Mesenchymal stem cell (in vitro differentiated cells and primary cell): ENCODE results near the gene ZNF727.
"Not testable (repeated sequence)": the region's sequence is repeated elsewhere in the genome, so short reads cannot be mapped to it uniquely, and the experiment has no call there.

Experiments used
- DNase-seq: peaks from one replicate; pipeline ENCODE4 v3.0.0-alpha.2; 2013
- H2AFZ ChIP-seq: one replicate; pipeline ENCODE4 v1.6.1; 2013; ENCODE audit warnings: low read depth, mild to moderate bottlenecking, control low read depth, inconsistent platforms, low read length, moderate library complexity
- H2AK5ac ChIP-seq: 2 replicates; pipeline ENCODE4 v1.6.1; 2013; ENCODE audit warnings: low read length, moderate library complexity, mild to moderate bottlenecking, inconsistent platforms; ENCODE audit not compliant: severe bottlenecking
- H2BK120ac ChIP-seq: one replicate; pipeline ENCODE4 v1.6.1; 2013; ENCODE audit warnings: low read depth, mild to moderate bottlenecking, inconsistent platforms, low read length, moderate library complexity
- H2BK12ac ChIP-seq, 2 experiments: one replicate each; pipeline ENCODE4 v1.6.1; 2013; ENCODE audit warnings: inconsistent platforms in 2 of 2, low read length in 2 of 2, mild to moderate bottlenecking in 2 of 2, moderate library complexity in 2 of 2, control low read depth in 1 of 2
- H2BK15ac ChIP-seq: one replicate; pipeline ENCODE4 v1.6.1; 2013; ENCODE audit warnings: mild to moderate bottlenecking, low read depth, inconsistent platforms; ENCODE audit not compliant: poor library complexity, severe bottlenecking
- H2BK5ac ChIP-seq: 2 replicates; pipeline ENCODE4 v1.6.1; 2013; ENCODE audit warnings: low read depth, mild to moderate bottlenecking, low read length, control low read depth, inconsistent platforms; ENCODE audit not compliant: poor library complexity, severe bottlenecking
- H3K14ac ChIP-seq, 2 experiments: one replicate each; pipeline ENCODE4 v1.6.1; 2013; ENCODE audit warnings: inconsistent platforms in 2 of 2, low read length in 2 of 2, control low read depth in 1 of 2, mild to moderate bottlenecking in 1 of 2, moderate library complexity in 1 of 2
- H3K18ac ChIP-seq, 2 experiments: one replicate each; pipeline ENCODE4 v1.6.1; 2013; ENCODE audit warnings: inconsistent platforms in 2 of 2, low read length in 2 of 2, control low read depth in 1 of 2, low read depth in 1 of 2, mild to moderate bottlenecking in 1 of 2
- H3K23ac ChIP-seq, 2 experiments: one replicate each; pipeline ENCODE4 v1.6.1; 2013; ENCODE audit warnings: inconsistent platforms in 2 of 2, low read length in 2 of 2, mild to moderate bottlenecking in 2 of 2, moderate library complexity in 2 of 2, control low read depth in 1 of 2
- H3K27ac ChIP-seq: 2 replicates; pipeline ENCODE4 v1.5.1; 2013; ENCODE audit warnings: mild to moderate bottlenecking, moderate library complexity, low read length, control low read depth, inconsistent platforms; ENCODE audit not compliant: poor library complexity, severe bottlenecking
- H3K27me3 ChIP-seq, 2 experiments: 2 replicates each; pipeline versions ENCODE4 v1.6.1 to v1.7.0; 2013; ENCODE audit warnings: low read length in 2 of 2, mild to moderate bottlenecking in 2 of 2, moderate library complexity in 2 of 2, control low read depth in 1 of 2, inconsistent platforms in 1 of 2; ENCODE audit not compliant: control insufficient read depth in 1 of 2, insufficient read depth in 1 of 2
- H3K36me3 ChIP-seq, 2 experiments: 2 replicates each; pipeline versions ENCODE4 v1.6.1 to v1.7.0; 2013; ENCODE audit warnings: low read length in 2 of 2, control low read depth in 1 of 2, inconsistent platforms in 1 of 2, low read depth in 1 of 2, mild to moderate bottlenecking in 1 of 2; ENCODE audit not compliant: insufficient read depth in 2 of 2, control insufficient read depth in 1 of 2
- H3K4ac ChIP-seq, 2 experiments: one replicate each; pipeline ENCODE4 v1.6.1; 2013; ENCODE audit warnings: inconsistent platforms in 2 of 2, low read length in 2 of 2, mild to moderate bottlenecking in 2 of 2, moderate library complexity in 2 of 2, control low read depth in 1 of 2, low read depth in 1 of 2
- H3K4me1 ChIP-seq: 2 replicates; pipeline ENCODE4 v1.6.1; 2013; ENCODE audit warnings: low read depth, low read length, control low read depth; ENCODE audit not compliant: control insufficient read depth, insufficient read depth
- H3K4me2 ChIP-seq: 2 replicates; pipeline ENCODE4 v1.6.1; 2013; ENCODE audit warnings: low read length, mild to moderate bottlenecking, inconsistent platforms; ENCODE audit not compliant: poor library complexity, severe bottlenecking
- H3K4me3 ChIP-seq, 2 experiments: 2 replicates each; pipeline versions ENCODE4 v1.5.1 to v1.7.0; 2013; ENCODE audit warnings: low read length in 2 of 2, mild to moderate bottlenecking in 2 of 2, control low read depth in 1 of 2, low read depth in 1 of 2; ENCODE audit not compliant: insufficient read depth in 1 of 2
- H3K79me1 ChIP-seq: replicated peaks from 2 replicates; pipeline ENCODE4 v1.6.1; 2013; ENCODE audit warnings: mild to moderate bottlenecking, control low read depth, low read length, inconsistent platforms; ENCODE audit not compliant: poor library complexity, severe bottlenecking
- H3K9ac ChIP-seq: 2 replicates; pipeline ENCODE4 v1.7.0; 2013; ENCODE audit warnings: mild to moderate bottlenecking, low read length, moderate library complexity
- H3K9me3 ChIP-seq: 2 replicates; pipeline ENCODE4 v1.7.0; 2013; ENCODE audit warnings: mild to moderate bottlenecking, low read length; ENCODE audit not compliant: control insufficient read depth
- H4K8ac ChIP-seq: one replicate; pipeline ENCODE4 v1.6.1; 2013; ENCODE audit warnings: inconsistent platforms, mild to moderate bottlenecking, low read length, moderate library complexity
- H4K91ac ChIP-seq: one replicate; pipeline ENCODE4 v1.6.1; 2013; ENCODE audit warnings: mild to moderate bottlenecking, low read length, inconsistent platforms
- WGBS: methylation state at CpG from one replicate; pipeline ENCODE4 v1.1.7; 2013; ENCODE audit warnings: mixed read lengths; 5-methylcytosine and 5-hydroxymethylcytosine counted together

ZNF727 gene

GRCh38 chr7:64037095-64037494 lies 8.1 kb upstream of the ZNF727 start:
- Histone ChIP-seq H3K4me2 (no peak overlapping the region), H3K18ac (no peak overlapping the region), H4K91ac (no peak overlapping the region), H3K9ac (no peak overlapping the region), H3K36me3 (no peaks in the 10 kb centered on the region), H2BK5ac (no peak overlapping the region), H3K9me3 (peaks cover 55% of the 10 kb centered on the region), H3K79me1 (no peaks in the 10 kb centered on the region), H3K4ac (no peak overlapping the region), H3K4me3 (no peak overlapping the region), H2BK120ac (no peak overlapping the region), H3K14ac (no peak overlapping the region), H2AK5ac (no peak overlapping the region), H3K27me3 (no peaks in the 10 kb centered on the region), H2BK15ac (no peak overlapping the region), H2AFZ (no peak overlapping the region), H2BK12ac (no peak overlapping the region), H4K8ac (no peak overlapping the region), H3K27ac (no peak overlapping the region), H3K4me1 (no peaks in the 10 kb centered on the region), H3K23ac (no peak overlapping the region)
- DNase-seq, result no peak
- 94% methylated on average over 21 of the region's 21 CpGs for WGBS

GRCh38 chr7:64046041-64046389 lies 781 bp downstream of the ZNF727 start:
- Histone ChIP-seq H3K4ac (no peak overlapping the region), H3K27me3 (no peaks in the 10 kb centered on the region), H2BK15ac (no peak overlapping the region), H3K27ac (no peak overlapping the region), H3K4me3 (peak overlapping the region in 1 of 2 experiments; percentile 57), H3K79me1 (no peaks in the 10 kb centered on the region), H2BK12ac (no peak overlapping the region), H3K23ac (no peak overlapping the region), H4K8ac (no peak overlapping the region), H2AFZ (no peak overlapping the region), H3K36me3 (no peaks in the 10 kb centered on the region), H4K91ac (no peak overlapping the region), H3K4me2 (no peak overlapping the region), H2BK120ac (no peak overlapping the region), H2AK5ac (no peak overlapping the region), H2BK5ac (no peak overlapping the region), H3K9me3 (peaks cover 52% of the 10 kb centered on the region), H3K9ac (peak overlapping the region; percentile 94), H3K4me1 (no peaks in the 10 kb centered on the region), H3K18ac (no peak overlapping the region), H3K14ac (no peak overlapping the region)
- no peak for DNase-seq
- 75% methylated on average over 11 of the region's 12 CpGs for WGBS

GRCh38 chr7:64077837-64078698 lies 32.8 kb downstream of the ZNF727 start:
- not testable (repeated sequence) for H3K79me1 ChIP-seq, H2BK15ac ChIP-seq, H3K4me1 ChIP-seq, H2BK12ac ChIP-seq, H3K4ac ChIP-seq, H4K8ac ChIP-seq, H2BK5ac ChIP-seq, H4K91ac ChIP-seq, H3K27me3 ChIP-seq, H3K4me2 ChIP-seq, H3K27ac ChIP-seq, H3K23ac ChIP-seq, H2AFZ ChIP-seq, H3K9ac ChIP-seq, H2BK120ac ChIP-seq, H3K14ac ChIP-seq, H3K18ac ChIP-seq, H3K36me3 ChIP-seq, DNase-seq, H2AK5ac ChIP-seq
- 62% methylated on average over 3 of the region's 3 CpGs for WGBS
- peaks cover 91% of the 10 kb centered on the region for H3K9me3 ChIP-seq
- H3K4me3 ChIP-seq, result peak overlapping the region in 1 of 2 experiments; percentile 53

- no peak overlapping the region for H3K23ac ChIP-seq
- WGBS, result 78% methylated on average over 1 of the region's 2 CpGs
- no peak overlapping the region for H2AFZ ChIP-seq
- no peak overlapping the region for H3K14ac ChIP-seq
- no peak overlapping the region for H4K8ac ChIP-seq
- H2BK5ac ChIP-seq, result no peak overlapping the region
- no peak overlapping the region for H3K18ac ChIP-seq
- H2BK15ac ChIP-seq, result no peak overlapping the region
- H2BK12ac ChIP-seq, result no peak overlapping the region
- no peaks in the 10 kb centered on the region for H3K79me1 ChIP-seq
- no peak for DNase-seq
- H4K91ac ChIP-seq, result no peak overlapping the region
- H3K9me3 ChIP-seq, result peaks cover 94% of the 10 kb centered on the region
- H3K27ac ChIP-seq, result no peak overlapping the region
- H2BK120ac ChIP-seq, result no peak overlapping the region
- H3K27me3 ChIP-seq, result no peaks in the 10 kb centered on the region
- H3K36me3 ChIP-seq, result no peaks in the 10 kb centered on the region
- no peak overlapping the region for H3K4ac ChIP-seq
- H3K4me2 ChIP-seq, result no peak overlapping the region
- no peaks in the 10 kb centered on the region for H3K4me1 ChIP-seq
- no peak overlapping the region for H2AK5ac ChIP-seq
- no peak overlapping the region for H3K9ac ChIP-seq
- H3K4me3 ChIP-seq, result peak overlapping the region in 1 of 2 experiments; percentile 53
Observed at GRCh38 chr7:64078699-64078994, 33.4 kb downstream of the ZNF727 start.
